Measurements from ENCODE around the gene MTMR11.
"Not testable (repeated sequence)": the region's sequence is repeated elsewhere in the genome, so short reads cannot be mapped to it uniquely, and the experiment has no call there.

The MTMR11 gene

GRCh38 chr1:149936170-149936991, at the start of gene MTMR11:
TSS of gene MTMR11 (minus strand) at chr1:149936879. CDS start at chr1:149936647, 232 bp downstream.
- in situ Hi-C loops (cut with HindIII; ENCODE audit: low sequenced_read_pairs): no loop called here

DNA sequence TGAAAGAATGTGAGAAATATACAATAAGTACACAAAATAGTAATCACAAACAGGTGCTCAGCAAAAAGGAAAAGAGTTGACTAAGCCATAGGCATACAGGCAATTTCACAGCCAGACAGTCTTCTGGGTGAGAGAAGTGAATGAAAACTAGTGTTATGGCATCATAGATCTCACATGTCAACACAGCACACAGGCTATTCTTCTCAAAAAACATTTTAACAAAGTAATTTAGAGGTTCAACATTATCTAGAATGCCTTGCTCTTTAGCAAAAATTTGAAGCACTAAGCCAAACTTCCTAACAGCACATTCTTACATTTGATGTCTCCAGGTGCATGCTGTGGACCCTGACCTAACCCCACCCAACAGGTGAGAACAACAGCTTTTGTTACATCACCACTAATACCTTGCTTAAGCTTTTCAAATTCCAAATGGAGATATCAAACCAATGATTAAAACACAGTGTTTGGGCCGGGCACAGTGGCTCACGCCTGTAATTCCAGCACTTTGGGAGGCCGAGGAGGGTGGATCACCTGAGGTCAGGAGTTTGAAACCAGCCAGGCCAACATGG, 43.4 kb upstream of the MTMR11 start:
- in situ Hi-C loops (cut with HindIII; ENCODE audit: low sequenced_read_pairs): no loop called here

DNA sequence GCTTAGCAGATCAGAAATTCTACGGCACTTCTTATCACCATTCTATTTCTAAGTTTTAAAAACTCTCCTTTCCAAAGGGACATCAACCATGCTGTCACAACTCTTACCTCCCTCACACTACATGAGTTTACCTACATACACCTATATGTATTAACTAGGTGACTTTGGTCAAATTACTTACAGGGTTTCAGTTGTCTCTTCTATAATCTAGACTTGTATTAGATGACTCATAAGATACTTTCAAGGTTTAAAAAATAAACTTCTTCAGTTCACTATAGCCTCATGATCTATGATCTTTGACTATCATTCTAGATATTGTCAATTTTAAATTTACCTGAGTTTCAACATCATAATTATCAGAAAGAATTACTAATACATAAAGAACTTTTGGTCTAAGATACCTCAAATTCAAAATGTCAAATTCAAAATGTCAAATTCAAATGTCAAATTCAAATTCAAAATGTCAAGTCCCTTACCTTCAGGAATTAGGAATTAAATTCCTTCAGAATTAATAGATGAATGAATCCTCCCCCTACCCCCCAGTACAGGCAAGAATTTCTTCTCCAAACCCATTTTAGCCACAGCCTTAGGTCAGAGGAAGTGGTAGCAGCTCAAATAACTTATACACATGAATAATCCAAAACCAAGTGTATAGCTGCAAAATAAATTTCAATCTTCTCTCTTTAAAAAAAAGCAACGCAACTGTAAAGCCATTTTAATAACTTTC, 42.7 kb upstream of the MTMR11 start:
- in situ Hi-C loops (cut with HindIII; ENCODE audit: low sequenced_read_pairs): no loop called here

DNA sequence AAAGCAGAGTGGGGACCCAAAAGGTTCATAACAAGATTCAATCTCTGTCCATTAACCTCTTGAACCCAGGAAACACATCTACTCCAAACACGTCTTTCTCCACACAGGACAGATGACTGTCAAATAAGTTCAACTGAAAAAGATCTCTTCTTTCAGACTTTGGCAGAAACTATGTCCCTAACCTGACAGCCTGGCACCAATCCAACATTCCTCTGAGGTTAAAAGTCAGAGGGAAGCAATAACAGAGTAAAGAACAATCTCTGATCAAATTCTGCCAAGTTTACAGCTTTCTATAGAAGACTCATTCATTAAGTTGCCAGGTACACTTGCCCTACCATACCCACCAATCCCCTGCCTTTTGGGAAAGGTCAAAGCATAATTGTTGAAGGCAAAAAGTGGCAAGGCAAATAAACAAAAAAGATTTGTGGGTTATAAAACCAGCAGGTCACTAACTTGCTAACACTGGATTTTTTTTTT, 41.9 kb upstream of the MTMR11 start:
- in situ Hi-C loops (cut with HindIII; ENCODE audit: low sequenced_read_pairs): no loop called here

DNA sequence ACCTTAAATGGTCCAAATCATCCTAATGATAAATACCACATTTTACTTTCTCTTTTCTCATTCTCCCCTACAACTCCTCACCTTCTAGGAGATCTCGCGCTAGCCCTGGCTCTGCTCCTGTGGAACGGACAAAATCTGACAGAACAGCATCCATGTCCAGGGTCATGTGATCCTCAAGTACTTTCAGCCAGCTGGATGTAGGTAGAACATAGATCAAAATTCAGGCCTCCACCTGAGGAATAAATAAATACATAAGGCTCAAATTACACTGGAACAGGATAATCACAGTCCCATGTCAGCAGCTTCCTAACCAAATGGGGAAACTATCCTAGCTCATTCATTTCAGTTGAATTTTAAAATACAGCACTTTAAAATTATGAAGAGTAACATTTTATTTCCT, 40.7 kb upstream of the MTMR11 start:
- in situ Hi-C loops (cut with HindIII; ENCODE audit: low sequenced_read_pairs): no loop called here

DNA sequence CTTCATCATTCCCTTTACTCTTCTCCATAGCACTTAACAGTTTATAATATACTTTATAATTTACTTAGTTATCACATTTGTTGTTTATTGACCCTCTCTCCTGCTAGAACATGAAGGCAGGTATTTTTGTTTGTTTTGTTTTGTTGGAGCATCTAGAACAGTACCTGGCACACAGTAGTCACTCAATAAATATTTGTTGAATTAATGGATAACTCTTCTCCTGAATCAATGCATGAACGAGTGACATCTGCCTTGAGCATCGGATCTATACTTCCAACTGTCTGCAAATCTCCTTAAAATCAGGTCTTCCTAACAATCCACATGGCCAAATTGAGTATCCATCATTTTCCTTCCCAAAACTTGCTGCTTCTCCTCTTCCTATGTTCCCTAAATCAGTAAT, 35.9 kb upstream of the MTMR11 start:
- in situ Hi-C loops (cut with HindIII; ENCODE audit: low sequenced_read_pairs): no loop called here

- in situ Hi-C loops (cut with HindIII; ENCODE audit: low sequenced_read_pairs): no loop called here
Observed at GRCh38 chr1:149967646-149968045, 31.0 kb upstream of the MTMR11 start.

- in situ Hi-C loops (cut with HindIII; ENCODE audit: low sequenced_read_pairs): no loop called here
Observed at GRCh38 chr1:149967041-149967440, 30.4 kb upstream of the MTMR11 start.

GRCh38 chr1:149966405-149966804, 29.7 kb upstream of the MTMR11 start:
- in situ Hi-C loops (cut with HindIII; ENCODE audit: low sequenced_read_pairs): no loop called here

DNA sequence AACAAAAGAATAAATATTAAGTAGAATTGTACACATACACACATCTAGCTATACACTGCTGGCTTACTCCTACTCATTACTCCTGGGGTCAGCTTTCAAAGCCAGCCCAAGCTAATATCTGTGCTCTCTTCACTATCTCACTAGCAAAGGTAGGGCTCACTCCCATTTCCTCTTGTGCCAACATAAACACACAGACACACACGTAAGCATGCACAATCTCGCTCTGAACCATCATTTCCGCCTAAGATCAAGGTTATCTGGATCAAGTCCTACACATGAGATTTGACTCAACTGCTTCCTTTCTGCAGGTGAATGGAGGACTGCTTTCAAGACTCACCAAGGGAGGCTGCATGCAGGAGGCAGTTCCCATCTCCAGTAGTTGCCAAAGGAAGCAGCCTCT, 28.8 kb upstream of the MTMR11 start:
- in situ Hi-C loops (cut with HindIII; ENCODE audit: low sequenced_read_pairs): no loop called here

- in situ Hi-C loops (cut with HindIII; ENCODE audit: low sequenced_read_pairs): no loop called here
Observed at GRCh38 chr1:149963358-149963757, 26.7 kb upstream of the MTMR11 start.

- in situ Hi-C loops (cut with HindIII; ENCODE audit: low sequenced_read_pairs): no loop called here
Observed at GRCh38 chr1:149962736-149963135, 26.1 kb upstream of the MTMR11 start.

- in situ Hi-C loops (cut with HindIII; ENCODE audit: low sequenced_read_pairs): no loop called here
Observed at GRCh38 chr1:149962039-149962647, 25.5 kb upstream of the MTMR11 start.

DNA sequence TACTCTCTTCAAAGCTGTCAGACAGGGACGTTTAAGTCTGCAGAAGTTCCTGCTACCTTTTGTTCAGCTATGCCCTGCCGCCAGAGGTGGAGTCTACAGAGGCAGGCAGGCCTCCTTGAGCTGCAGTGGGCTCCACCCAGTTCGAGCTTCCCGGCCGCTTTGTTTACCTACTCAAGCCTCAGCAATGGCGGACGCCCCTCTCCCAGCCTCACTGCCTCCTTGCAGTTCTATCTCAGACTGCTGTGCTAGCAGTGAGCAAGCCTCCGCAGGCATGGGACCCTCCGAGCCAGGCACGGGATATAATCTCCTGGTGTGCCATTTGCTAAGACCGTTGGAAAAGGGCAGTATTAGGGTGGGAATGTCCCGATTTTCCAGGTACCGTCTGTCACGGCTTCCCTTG, 20.9 kb upstream of the MTMR11 start:
- in situ Hi-C loops (cut with HindIII; ENCODE audit: low sequenced_read_pairs): not testable (repeated sequence)

DNA sequence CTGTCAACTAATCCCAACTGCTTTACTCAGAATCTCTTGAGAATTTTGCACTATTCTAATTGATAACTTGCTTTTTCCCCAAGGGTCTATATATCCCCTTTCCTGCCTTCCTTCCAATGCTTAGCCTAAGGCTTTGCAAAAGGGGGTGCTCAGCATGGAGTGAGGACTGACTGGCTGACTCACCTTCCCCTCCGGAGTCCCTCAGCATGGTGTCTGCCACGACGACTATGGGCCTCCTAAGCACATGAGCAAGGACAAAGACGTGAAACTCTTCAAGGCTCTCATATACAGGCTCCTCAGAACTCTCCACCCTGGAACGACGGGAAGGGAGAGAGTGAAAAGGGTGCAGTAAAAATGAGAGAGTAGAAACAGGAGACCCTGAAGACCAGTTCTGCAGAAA, 13.2 kb upstream of the MTMR11 start:
- in situ Hi-C loops (cut with HindIII; ENCODE audit: low sequenced_read_pairs): no loop called here

DNA sequence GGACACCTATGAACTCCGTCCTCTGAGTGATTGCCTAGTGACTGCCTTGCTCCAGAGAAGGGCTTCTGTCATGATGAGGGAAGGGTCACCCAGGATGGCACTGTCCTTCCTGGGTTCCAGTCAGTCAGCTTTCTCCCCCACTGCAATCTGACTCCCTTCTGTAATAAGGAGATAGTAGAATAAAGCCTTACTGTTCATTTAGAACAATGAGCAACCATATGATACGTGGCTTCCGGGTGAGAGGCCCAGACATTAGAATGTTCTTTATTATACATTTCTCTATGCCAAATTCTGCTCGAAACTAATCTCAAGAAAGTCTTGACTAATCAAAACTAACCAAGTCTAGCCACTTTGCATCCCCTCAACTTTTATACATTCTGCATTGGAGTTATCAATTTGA, 8.5 kb upstream of the MTMR11 start:
- in situ Hi-C loops (cut with HindIII; ENCODE audit: low sequenced_read_pairs): no loop called here

DNA sequence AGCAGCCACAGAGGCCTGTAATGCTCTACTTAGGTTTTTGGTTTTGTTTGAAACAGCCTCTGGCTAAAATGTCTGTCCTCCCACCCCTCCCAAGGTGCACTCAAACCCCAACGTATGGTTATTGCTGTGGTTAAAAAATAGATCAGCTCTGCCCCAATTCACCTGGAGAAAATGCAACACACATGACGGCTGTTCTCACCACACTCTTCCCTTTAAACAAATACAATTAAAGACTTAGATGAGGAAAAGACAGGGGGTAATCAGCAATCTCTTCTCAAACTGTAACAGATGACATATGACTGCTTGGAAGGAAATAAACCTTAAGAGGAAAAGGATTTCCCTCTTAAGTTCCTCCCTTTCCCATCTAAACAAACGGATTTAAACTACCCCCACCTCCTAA, 6.2 kb upstream of the MTMR11 start:
- in situ Hi-C loops (cut with HindIII; ENCODE audit: low sequenced_read_pairs): no loop called here

DNA sequence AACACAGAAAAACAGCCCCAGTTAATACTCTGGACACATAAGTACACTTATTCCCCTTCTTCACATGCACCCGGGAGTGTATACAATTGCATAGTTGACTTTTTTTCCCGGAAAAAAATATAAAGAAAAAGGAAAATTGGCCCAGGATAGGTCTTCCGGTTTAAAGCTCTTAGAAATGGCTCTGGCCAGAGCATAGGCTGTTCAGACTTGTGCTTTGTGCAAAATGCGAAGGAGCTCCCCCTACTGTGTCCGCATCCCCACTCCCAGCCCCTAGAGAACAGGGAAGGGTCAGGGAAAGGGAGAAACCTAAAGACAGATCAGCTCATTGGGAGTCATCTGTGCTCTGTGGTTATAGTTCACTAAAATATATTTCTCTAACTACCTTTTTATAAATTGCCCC, 5.5 kb upstream of the MTMR11 start:
- in situ Hi-C loops (cut with HindIII; ENCODE audit: low sequenced_read_pairs): no loop called here

GRCh38 chr1:149940427-149940826, 3.7 kb upstream of the MTMR11 start:
- in situ Hi-C loops (cut with HindIII; ENCODE audit: low sequenced_read_pairs): no loop called here

- in situ Hi-C loops (cut with HindIII; ENCODE audit: low sequenced_read_pairs): not testable (repeated sequence)
Observed at GRCh38 chr1:149938668-149939003, 2.0 kb upstream of the MTMR11 start.

DNA sequence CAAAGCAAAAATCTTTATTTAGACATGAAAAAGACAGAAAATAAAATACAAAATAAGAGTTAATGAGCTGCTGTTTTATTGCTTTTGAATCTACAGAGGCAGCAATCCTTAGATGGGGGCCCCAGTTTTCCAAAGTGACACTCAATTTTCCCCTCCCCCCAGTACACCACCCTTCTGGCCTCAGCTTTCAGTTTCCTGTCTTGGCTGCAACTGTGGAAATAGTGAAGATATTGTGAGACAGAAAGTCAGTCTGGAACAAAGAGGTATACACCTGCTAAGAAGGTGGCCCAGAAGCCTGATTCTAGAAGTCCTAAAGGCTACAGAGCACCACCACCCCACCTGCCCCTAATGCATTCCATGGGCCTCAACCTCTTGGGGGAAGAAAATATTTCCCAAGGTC, 1.1 kb upstream of the MTMR11 start:
- in situ Hi-C loops (cut with HindIII; ENCODE audit: low sequenced_read_pairs): no loop called here

Measured in DLD1 (cell line).